T-helper 2 cell treated with Interferon-gamma antibody and Interleukin-4, amounts not matched to agents 5 μg/mL and 100 μg/mL, for 36 hours (primary cell): ENCODE results near the gene PIAS2.
"Not testable (repeated sequence)": the region's sequence is repeated elsewhere in the genome, so short reads cannot be mapped to it uniquely, and the experiment has no call there.

ENCODE experiments used
- DNase-seq: peaks from one replicate; pipeline ENCODE4 v3.0.0; 2021; ENCODE audit warnings: low spot score
- H3K27ac Mint-ChIP-seq: one replicate; pipeline ENCODE4 v1.8.0; 2021; ENCODE audit warnings: mild to moderate bottlenecking, mixed read lengths
- H3K27me3 Mint-ChIP-seq: one replicate; pipeline ENCODE4 v1.8.0; 2021; ENCODE audit warnings: low read depth, mixed read lengths
- H3K36me3 Mint-ChIP-seq: one replicate; pipeline ENCODE4 v1.8.0; 2021; ENCODE audit warnings: low read depth, mixed read lengths
- H3K4me1 Mint-ChIP-seq: one replicate; pipeline ENCODE4 v1.8.0; 2021; ENCODE audit warnings: low read depth, mixed read lengths
- H3K4me3 Mint-ChIP-seq: one replicate; pipeline ENCODE4 v1.8.0; 2022; ENCODE audit warnings: mild to moderate bottlenecking, moderate library complexity, mixed read lengths
- H3K9me3 Mint-ChIP-seq: one replicate; pipeline ENCODE4 v1.8.0; 2021; ENCODE audit warnings: mixed read lengths

Gene PIAS2

DNA sequence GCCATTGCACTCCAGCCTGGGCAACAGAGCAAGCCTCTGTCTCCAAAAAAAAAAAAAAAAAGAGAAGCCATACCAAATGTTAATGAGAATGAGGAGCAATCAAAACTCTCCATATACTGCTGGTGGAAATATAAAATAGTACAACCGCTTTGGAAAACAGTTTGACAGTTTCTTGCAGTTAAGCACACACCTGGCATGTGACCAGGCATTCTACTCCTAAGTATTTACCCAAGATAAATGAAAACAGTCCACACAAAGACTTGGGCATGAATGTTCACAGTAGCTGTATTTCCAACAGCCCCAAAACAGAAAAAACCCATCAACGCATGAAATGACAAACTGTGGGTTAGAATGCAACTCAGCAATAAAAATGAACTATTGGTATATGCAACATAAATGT lies 84.5 kb downstream of the PIAS2 start:
- Mint-ChIP-seq H3K4me3 (no peak overlapping the region), H3K4me1 (no peaks in the 10 kb centered on the region), H3K27me3 (no peaks in the 10 kb centered on the region), H3K27ac (no peak overlapping the region), H3K36me3 (peaks cover 22% of the 10 kb centered on the region), H3K9me3 (no peaks in the 10 kb centered on the region)
- DNase-seq: no peak

DNA sequence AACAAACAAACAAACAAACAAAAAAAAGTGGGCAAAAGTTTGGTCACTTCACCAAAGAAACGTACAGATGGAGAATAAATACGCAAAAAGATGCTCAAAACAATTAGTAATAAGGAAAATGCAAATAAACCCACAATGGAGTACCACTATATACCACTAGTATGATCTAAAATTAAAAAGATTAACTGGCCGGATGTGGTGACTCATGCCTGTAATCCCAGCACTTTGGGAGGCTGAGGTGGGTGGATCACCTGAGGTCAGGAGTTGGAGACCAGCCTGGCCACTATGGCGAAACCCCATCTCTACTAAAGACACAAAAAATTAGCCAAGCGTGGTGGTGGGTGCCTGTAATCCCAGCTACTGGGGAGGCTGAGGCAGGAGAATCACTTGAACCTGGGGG lies 84.9 kb downstream of the PIAS2 start:
- not testable (repeated sequence) for H3K9me3 Mint-ChIP-seq, DNase-seq, H3K4me1 Mint-ChIP-seq, H3K27ac Mint-ChIP-seq, H3K27me3 Mint-ChIP-seq, H3K4me3 Mint-ChIP-seq
- peaks cover 25% of the 10 kb centered on the region for H3K36me3 Mint-ChIP-seq

- Mint-ChIP-seq H3K36me3 (peaks cover 25% of the 10 kb centered on the region), H3K9me3 (no peaks in the 10 kb centered on the region), H3K27ac (no peak overlapping the region), H3K4me3 (no peak overlapping the region), H3K4me1 (no peaks in the 10 kb centered on the region), H3K27me3 (no peaks in the 10 kb centered on the region)
- DNase-seq: no peak
These were observed 85.9 kb downstream of the PIAS2 start for GRCh38 chr18:46831434-46831833.

GRCh38 chr18:46830633-46831032 lies 86.7 kb downstream of the PIAS2 start:
- H3K27ac Mint-ChIP-seq: no peak overlapping the region
- no peak overlapping the region for H3K4me3 Mint-ChIP-seq
- H3K4me1 Mint-ChIP-seq: no peaks in the 10 kb centered on the region
- no peaks in the 10 kb centered on the region for H3K9me3 Mint-ChIP-seq
- no peaks in the 10 kb centered on the region for H3K27me3 Mint-ChIP-seq
- peaks cover 30% of the 10 kb centered on the region for H3K36me3 Mint-ChIP-seq
- no peak for DNase-seq

GRCh38 chr18:46829947-46830346 lies 87.4 kb downstream of the PIAS2 start:
- Mint-ChIP-seq H3K9me3 (no peaks in the 10 kb centered on the region), H3K36me3 (peaks cover 35% of the 10 kb centered on the region), H3K4me3 (no peak overlapping the region), H3K27me3 (no peaks in the 10 kb centered on the region), H3K27ac (no peak overlapping the region), H3K4me1 (no peaks in the 10 kb centered on the region)
- no peak for DNase-seq

DNA sequence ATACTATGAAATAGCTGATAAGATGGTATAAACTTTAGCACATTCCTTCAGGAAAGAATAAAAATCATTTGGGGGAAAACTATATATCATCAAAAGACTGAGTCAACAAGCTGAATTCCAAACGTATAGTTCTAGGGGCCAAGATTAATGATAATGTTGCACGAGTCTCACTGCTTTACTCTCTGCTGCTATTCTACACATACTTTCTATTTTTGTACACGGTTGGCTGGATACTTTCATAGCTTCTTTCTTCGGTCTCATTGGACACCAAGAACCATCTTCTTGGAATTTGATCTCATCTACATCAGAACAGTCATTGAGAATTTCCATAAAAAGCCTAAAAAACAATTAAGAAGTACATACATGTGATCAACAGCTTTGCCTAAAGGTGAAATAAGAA lies 87.8 kb downstream of the PIAS2 start:
- H3K27me3 Mint-ChIP-seq: no peaks in the 10 kb centered on the region
- no peaks in the 10 kb centered on the region for H3K4me1 Mint-ChIP-seq
- H3K27ac Mint-ChIP-seq: no peak overlapping the region
- peaks cover 36% of the 10 kb centered on the region for H3K36me3 Mint-ChIP-seq
- no peak overlapping the region for H3K4me3 Mint-ChIP-seq
- no peaks in the 10 kb centered on the region for H3K9me3 Mint-ChIP-seq
- DNase-seq: no peak

DNA sequence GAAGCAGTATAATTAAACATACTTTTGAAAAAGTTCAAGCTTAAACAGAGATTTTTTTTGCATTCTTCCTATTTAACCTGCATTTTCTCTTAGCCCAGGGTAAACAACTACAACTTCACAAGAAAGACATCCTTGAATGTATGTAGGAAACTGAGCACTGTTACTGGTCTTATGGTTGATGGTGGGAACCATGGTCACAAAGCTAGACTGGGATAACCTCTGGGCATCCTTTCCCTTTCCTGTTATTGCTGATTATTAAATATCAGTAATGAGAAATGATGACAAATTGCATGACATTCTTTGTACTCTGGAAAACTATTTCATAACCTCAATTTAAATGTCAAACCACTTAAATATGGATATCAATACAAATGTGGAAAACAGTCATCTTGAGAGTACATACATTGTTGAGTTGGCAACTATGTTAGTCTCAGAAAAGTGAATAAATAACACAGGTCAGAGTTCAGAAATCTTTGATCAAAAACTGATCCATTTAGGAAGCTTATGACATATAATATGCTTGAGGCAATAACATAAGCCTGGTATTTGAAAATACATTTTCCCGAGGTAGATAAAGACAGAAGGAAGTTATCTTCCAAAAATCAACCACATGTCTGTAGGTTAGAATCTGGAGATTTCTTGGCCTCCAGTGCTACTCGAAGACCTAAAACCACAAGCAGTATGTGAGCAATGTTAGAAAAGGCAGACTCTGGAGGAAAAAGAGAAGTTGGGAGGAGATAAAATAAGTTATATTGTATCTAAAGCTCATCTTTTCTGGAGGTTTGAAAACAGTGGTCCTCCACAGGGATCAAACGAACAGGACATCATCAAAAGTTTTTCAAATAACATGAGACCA lies 95.2 kb downstream of the PIAS2 start:
- Mint-ChIP-seq H3K4me3 (no peak overlapping the region), H3K27me3 (no peaks in the 10 kb centered on the region), H3K4me1 (peaks cover 9% of the 10 kb centered on the region), H3K27ac (no peak overlapping the region), H3K9me3 (no peaks in the 10 kb centered on the region), H3K36me3 (peaks cover 20% of the 10 kb centered on the region)
- DNase-seq: no peak

- DNase-seq: no peak
- H3K4me1 Mint-ChIP-seq: peaks cover 9% of the 10 kb centered on the region
- H3K27me3 Mint-ChIP-seq: no peaks in the 10 kb centered on the region
- no peaks in the 10 kb centered on the region for H3K9me3 Mint-ChIP-seq
- no peak overlapping the region for H3K27ac Mint-ChIP-seq
- no peak overlapping the region for H3K4me3 Mint-ChIP-seq
- peaks cover 15% of the 10 kb centered on the region for H3K36me3 Mint-ChIP-seq
These were observed 96.4 kb downstream of the PIAS2 start for GRCh38 chr18:46820863-46821262.

DNA sequence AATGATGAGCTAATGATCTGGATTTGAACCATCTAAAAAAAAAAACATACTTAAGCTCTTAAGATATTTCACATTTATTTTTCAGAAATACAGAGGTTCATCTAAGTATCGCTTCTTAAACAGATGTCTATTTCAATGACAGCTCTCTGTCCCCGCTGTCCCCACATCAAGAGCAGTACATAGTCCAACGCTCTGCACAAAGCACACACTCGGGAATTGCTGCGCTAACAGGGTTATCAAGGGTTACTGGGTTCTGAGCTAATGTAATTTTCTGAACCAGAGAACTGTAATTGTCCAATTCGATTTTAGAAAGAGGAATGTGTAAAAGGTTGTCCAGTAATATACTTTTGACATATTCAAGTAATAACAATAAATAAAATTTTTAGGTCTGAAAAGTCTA lies 101.6 kb downstream of the PIAS2 start:
- H3K36me3 Mint-ChIP-seq: peaks cover under 1% of the 10 kb centered on the region
- no peak overlapping the region for H3K4me3 Mint-ChIP-seq
- no peaks in the 10 kb centered on the region for H3K4me1 Mint-ChIP-seq
- no peaks in the 10 kb centered on the region for H3K27me3 Mint-ChIP-seq
- no peaks in the 10 kb centered on the region for H3K9me3 Mint-ChIP-seq
- DNase-seq: no peak
- no peak overlapping the region for H3K27ac Mint-ChIP-seq

GRCh38 chr18:46814399-46814798 lies 102.9 kb downstream of the PIAS2 start:
- Mint-ChIP-seq H3K27me3 (no peaks in the 10 kb centered on the region), H3K36me3 (no peaks in the 10 kb centered on the region), H3K27ac (no peak overlapping the region), H3K4me3 (no peak overlapping the region), H3K4me1 (no peaks in the 10 kb centered on the region), H3K9me3 (no peaks in the 10 kb centered on the region)
- DNase-seq: no peak

GRCh38 chr18:46812311-46812710 lies 105.0 kb downstream of the PIAS2 start:
- Mint-ChIP-seq H3K27ac (no peak overlapping the region), H3K36me3 (no peaks in the 10 kb centered on the region), H3K27me3 (no peaks in the 10 kb centered on the region), H3K4me1 (no peaks in the 10 kb centered on the region), H3K9me3 (no peaks in the 10 kb centered on the region), H3K4me3 (no peak overlapping the region)
- DNase-seq: no peak

DNA sequence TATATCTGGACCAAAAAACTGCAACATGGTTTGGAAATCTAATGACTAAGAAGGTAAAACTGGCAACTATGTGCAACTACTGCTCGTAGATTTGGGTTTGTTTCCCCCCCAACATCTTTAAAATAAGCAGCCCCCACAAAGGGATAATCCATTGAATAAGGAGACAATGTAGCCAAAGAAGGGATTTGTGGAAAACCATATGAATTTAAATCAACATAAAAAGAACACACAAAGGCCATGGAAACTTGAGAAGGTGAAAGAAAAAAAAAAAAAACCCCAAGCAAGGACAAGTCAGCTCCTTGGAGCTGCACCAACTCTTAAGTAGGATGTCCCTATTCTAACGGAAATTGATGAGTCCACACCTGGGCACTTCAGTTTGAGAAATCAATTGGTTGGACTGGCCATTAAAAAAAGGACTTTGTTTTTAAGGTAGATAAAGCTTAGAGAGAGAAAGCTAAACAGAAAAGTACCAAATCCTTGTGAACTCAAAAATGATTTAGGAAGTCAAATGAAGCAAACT lies 106.8 kb downstream of the PIAS2 start:
- H3K27me3 Mint-ChIP-seq: no peaks in the 10 kb centered on the region
- no peaks in the 10 kb centered on the region for H3K4me1 Mint-ChIP-seq
- H3K9me3 Mint-ChIP-seq: no peaks in the 10 kb centered on the region
- DNase-seq: no peak
- H3K4me3 Mint-ChIP-seq: no peak overlapping the region
- no peaks in the 10 kb centered on the region for H3K36me3 Mint-ChIP-seq
- no peak overlapping the region for H3K27ac Mint-ChIP-seq

GRCh38 chr18:46809145-46809544 lies 108.2 kb downstream of the PIAS2 start:
- H3K27ac Mint-ChIP-seq: no peak overlapping the region
- H3K4me1 Mint-ChIP-seq: no peaks in the 10 kb centered on the region
- no peak for DNase-seq
- H3K36me3 Mint-ChIP-seq: no peaks in the 10 kb centered on the region
- H3K9me3 Mint-ChIP-seq: no peaks in the 10 kb centered on the region
- H3K27me3 Mint-ChIP-seq: no peaks in the 10 kb centered on the region
- no peak overlapping the region for H3K4me3 Mint-ChIP-seq

DNA sequence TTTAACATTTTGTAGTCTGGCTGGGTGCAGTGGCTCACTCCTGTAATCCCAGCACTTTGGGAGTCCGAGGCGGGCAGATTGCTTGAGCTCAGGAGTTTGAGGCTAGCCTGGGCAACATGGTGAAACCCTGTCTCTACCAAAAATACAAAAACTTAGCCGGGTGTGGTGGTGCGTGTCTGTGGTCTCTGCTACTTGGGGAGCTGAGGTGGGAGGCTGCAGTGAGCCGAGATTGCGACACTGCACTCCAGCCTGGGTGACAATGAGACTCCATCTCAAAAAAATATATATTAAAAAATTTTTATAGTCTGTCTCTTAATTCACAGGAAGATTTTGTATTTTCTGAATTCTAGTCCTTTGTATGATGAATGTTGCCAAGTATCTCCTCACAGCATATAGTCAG lies 121.4 kb downstream of the PIAS2 start:
- H3K36me3 Mint-ChIP-seq, H3K27ac Mint-ChIP-seq, H3K27me3 Mint-ChIP-seq, H3K4me1 Mint-ChIP-seq, H3K9me3 Mint-ChIP-seq, H3K4me3 Mint-ChIP-seq, DNase-seq: not testable (repeated sequence)

GRCh38 chr18:46794607-46795006 lies 122.7 kb downstream of the PIAS2 start:
- Mint-ChIP-seq H3K27ac (no peak overlapping the region), H3K27me3 (peaks cover 2% of the 10 kb centered on the region), H3K36me3 (no peaks in the 10 kb centered on the region), H3K4me1 (no peaks in the 10 kb centered on the region), H3K4me3 (no peak overlapping the region), H3K9me3 (no peaks in the 10 kb centered on the region)
- DNase-seq: no peak
